GM19452 (cell line): ENCODE measurements around the gene ACSL6.

ENCODE experiments used
- ATAC-seq: cut with Tn5 transposase; IDR thresholded peaks from one replicate; pipeline ENCODE4 v1.9.1; 2021; ENCODE audit not compliant: unreplicated experiment

Gene ACSL6

GRCh38 chr5:131984956-131985665 lies 26.3 kb downstream of the ACSL6 start:
- no peak for ATAC-seq

- no peak for ATAC-seq
Observed at GRCh38 chr5:131983244-131983771, 28.1 kb downstream of the ACSL6 start.

- no peak for ATAC-seq
Observed at GRCh38 chr5:131981516-131981915, 29.9 kb downstream of the ACSL6 start.

DNA sequence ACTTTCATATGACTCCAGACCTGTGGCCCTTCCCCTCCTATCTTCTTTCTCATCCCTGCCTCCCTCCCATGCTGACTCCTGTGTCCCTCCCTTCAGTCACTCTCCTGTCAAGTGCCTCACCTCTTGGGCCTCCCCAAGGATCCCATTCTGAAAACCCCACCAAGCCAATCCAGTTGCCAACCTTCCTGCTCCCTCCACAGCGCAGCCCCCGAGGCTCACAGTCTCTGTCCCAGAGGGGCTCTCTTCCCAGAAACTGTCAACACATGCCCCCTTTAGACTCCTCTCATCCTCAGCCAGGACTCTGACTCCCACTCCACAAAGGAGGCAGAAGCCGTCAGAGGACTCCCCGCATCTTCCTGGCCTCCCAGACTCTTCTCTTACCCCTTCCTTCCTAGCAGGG lies 30.8 kb downstream of the ACSL6 start:
- no peak for ATAC-seq

DNA sequence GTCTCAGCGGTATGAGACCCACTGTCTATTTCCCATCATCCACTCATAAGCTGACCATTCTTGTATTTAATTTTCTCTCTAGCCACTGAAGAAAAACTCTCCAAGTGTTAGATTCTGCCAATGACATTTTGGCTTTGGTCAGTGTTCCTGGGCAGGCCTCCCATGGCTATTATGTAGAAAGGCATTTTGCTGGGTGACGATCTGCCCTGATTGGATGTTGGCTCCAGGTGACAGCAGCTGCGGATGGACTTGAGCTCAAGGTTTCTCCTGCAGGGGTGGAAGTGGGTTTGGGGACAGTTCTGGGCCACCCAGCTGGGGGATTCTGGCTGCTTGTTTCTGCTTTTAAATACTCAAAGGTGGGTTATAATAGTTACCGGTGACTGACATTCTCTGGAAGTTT lies 31.6 kb downstream of the ACSL6 start:
- ATAC-seq: no peak

- no peak for ATAC-seq
Observed at GRCh38 chr5:131977212-131977604, 34.2 kb downstream of the ACSL6 start.

DNA sequence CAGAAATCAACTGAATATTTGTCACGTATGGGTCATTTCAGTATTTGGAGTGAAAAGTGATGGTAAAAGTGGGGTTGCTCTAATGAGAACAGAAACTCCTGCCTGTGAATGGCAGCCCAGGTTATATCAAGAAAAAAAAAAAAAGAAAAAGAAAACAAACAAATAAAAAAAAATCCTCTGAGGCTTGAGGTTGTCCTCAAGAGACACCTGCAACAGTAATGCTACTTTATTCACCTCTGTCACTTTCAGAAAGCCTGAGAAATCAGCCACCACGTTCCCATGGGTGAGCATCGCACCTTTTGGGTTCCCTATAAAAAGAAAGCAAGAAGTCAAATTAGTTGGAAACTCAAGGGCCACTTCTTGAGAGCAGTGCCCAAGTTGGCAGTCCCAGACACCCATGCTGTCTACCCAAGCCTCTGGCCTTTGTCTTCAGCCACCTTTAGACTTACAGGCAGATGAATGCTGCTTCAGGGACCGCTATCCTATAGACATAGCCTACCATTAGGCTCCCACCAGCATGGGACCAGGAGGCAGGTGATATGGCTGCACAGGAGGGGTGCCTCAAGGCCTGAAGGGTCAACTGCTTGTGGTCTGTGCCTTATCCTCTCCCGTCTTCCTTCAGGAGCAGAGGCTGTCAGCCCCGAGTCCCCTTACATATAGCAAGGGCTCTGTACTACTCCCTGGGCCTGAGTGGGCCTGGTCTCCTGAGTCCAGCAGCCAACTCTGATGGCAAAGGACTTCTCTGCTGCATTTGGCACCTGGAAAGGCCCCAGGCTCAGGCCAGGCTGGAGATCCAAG lies 34.8 kb downstream of the ACSL6 start:
- no peak for ATAC-seq

DNA sequence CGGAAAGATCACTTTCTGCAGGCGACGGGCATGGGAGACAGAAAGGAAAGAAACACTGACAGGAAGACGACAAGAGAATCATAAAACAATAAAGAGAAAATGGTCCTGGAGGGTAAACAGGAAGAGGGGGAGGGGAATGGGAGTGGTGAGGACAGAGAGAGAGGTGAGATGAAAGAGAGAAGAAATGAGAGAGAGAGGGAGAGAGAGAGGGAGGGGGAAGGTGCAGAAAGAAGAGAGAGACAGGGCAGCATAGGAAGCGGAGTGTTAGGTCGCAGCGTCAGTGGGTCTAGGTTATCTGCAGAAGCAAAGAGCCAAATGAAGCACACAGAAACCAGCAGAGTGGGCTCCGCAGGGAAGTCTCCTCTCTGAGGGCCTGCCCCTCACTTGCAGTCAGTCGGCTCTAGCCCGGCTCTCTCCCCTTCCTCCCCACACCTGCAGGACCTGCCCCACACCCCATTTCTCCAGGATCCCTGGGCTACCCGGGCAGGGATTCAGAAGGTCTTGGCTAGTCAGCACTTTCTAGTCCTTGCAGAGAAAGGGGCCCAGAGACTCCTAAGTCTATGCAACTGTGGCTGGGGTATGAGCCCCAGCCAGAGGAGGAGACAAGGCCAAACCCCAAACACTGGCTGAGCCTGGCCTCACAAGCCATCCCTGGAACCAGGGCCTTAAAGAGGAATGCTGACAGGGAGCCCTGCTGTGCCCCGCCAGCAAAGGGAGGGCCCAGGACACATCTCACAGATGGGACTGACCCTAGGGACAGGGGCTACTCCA lies 36.3 kb downstream of the ACSL6 start:
- no peak for ATAC-seq

DNA sequence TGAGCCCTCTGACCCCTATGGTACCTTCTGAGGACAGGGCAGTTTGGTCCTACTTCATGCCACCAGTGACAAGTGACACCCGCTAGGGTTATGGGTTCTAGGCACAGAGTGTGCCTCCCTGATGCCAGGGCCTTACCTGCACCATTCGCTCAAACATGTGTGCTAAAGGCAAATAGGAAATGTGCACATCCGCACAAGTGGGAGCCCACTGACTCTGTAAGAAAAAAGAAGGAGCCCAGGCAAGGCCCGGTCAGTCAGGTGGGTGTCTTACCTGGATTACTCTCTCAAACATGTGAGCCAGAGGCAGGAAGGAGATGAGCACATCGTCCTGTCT lies 36.9 kb downstream of the ACSL6 start:
- no peak for ATAC-seq

DNA sequence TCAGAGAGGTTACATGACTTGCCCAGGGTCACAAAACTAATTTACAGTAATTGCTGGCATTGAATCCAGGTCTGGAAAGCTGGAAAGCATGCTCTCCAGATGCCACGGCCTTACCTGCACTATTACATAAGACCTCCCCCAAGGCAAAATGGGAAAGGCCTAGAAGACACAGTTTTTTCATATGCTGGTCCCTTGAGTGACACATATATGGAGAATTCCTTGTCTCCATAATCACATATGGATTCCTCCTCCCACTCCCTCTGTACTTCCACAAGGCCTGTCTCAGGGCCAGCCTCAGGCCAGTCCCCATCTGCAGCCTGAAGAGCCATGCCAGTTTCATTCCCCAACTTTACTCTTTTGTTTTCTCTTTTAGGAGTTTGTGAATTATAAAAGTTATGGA lies 37.4 kb downstream of the ACSL6 start:
- no peak for ATAC-seq

GRCh38 chr5:131973089-131973712 lies 38.3 kb downstream of the ACSL6 start:
- ATAC-seq: no peak

DNA sequence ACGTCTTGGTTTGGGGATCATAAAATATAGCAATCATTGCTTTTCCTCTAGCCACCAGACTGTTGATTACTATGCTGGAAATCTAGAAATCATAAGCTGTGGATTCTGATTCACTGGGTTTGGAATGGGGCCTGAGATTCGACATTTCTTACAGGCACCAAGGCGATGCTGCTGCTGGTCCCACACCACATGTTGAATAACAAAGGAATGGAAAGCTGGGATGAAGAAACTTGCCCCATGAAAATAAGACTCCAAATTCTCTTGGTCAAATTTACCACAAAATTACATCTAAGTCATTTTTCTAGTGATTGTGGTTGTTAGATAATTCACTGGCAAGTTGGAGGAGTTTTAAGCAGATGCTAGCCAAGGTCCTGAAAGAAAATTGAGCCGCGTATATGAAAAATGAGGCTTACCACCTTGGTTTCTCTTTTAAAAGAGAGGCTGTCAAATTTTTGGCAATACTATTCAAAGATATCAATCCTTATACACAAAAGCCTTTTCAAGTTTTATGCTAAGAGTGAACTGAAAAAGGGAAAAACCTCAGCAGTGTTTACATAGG lies 43.0 kb downstream of the ACSL6 start:
- no peak for ATAC-seq

GRCh38 chr5:131966551-131966950 lies 44.9 kb downstream of the ACSL6 start:
- no peak for ATAC-seq

- ATAC-seq: no peak
Observed at GRCh38 chr5:131965826-131966415, 45.5 kb downstream of the ACSL6 start.

DNA sequence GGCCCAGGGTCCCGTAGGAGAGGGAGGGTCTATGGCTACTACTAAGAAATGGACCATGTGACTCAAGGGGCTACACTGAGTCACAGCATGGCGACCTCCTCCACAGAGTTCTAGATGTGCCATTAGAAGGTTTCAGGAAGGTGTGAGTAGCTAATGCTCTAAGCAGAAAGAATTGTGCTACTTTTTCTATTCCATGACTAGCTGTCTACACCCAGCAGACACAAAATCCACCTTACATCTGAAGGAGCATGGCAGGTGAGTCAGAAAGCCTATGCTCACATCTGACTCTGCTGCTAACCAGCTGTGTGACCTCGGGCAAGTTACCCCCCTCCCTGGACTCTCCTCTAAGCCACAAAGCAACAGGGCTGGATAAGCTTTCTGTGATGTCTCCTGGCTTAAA lies 51.6 kb downstream of the ACSL6 start:
- ATAC-seq: no peak

DNA sequence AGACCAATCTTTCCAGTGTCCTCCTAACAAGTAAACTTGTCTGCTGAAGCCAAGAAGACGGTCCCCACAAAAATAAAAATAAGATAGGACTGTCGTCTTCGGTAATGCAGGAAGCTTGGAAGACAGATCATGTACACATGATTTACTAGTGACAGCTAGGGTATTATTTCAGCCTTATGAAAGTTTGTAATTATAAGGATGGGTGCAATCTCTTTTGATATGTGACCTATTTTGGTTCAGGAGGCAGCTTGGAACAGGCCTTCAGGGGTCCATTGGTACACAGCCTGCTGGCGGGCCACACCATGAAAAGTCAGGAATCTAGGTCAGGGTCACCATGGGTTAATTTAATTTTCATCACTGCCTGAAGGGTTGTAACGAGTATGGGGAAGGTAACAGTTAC lies 52.3 kb downstream of the ACSL6 start:
- ATAC-seq: no peak

- no peak for ATAC-seq
Observed at GRCh38 chr5:131957721-131958441, 53.6 kb downstream of the ACSL6 start.

GRCh38 chr5:131953969-131954368 lies 57.5 kb downstream of the ACSL6 start:
- ATAC-seq: no peak

DNA sequence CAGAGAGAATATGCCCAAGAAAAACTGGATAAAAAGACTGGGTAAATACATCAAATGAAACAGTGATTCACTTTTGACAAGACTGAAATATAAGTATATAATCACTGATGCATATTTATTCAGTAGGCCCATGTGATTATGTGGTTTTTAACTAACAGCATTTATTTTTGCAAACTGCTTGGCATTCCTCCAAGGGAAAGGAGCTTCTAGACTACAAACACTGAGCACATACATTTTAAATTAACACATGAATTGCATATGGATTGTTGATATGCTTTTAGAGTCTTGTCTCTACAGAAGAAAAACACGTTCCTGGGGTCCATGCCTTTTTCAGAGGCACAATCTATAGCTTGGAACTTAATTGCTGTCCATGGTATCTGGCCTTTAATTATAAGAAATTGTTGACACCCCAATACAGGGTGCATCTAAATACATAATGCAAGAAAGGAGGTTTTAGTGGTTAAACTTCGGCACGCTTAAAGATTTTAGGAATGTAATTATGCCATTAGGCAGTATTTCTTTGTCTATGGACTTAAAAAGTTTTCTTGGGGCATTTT lies 59.1 kb downstream of the ACSL6 start:
- no peak for ATAC-seq

GRCh38 chr5:131950706-131951105 lies 60.8 kb downstream of the ACSL6 start:
- no peak for ATAC-seq
